Hindlimb muscle (tissue), 1 donor: ENCODE measurements around the gene BRIX1. TPM values are rescaled to one million over a fixed set of nuclear protein-coding genes. Genes with fewer than 3 reads are reported as not detected.

Source experiments
- DNase-seq: peaks from one replicate; pipeline ENCODE4 v3.0.0-alpha.2; 2013
- polyA plus RNA-seq: library from polyadenylated mRNA; unstranded; fragments of 120-200 nt; gene quantifications from one replicate; pipeline ENCODE4 v1.2.1, GENCODE V29; 2013; ENCODE audit not compliant: insufficient read length

BRIX1 gene
- polyA plus RNA-seq, result 24.8 TPM

DNA sequence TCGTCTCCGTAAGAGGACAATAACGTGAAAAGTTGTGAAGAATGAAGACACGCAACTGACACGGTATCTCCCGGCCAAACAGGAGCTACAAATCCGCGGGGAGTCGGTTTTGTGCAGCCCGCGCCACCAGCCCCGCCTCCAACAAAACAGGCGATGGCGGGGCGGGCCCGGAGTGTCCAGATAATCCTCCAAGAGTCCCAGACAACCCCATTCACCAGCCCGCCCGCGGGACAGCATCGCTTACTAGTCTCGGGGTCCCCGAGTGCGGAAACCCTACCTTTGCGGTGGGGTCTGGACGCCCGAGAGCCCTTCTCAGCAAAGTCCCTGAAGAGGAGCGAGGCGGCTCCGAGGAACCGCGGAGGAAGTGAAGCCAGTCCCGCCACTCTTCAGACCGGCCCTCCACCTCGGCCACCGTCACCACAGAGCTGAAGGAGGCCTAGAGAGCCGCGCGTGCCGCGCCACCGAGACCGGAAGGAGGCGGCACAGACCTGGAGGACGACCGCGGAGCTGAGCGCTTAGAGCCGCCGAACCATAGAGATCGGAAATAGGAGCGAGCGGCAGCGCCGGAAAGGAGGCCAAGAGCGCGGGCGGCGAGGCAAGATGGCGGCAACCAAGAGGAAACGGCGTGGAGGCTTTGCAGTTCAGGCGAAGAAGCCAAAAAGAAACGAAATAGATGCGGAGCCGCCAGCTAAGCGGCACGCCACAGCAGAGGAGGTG, at the start of gene BRIX1, which contains the start of gene RAD1:
TSS of gene BRIX1 (plus strand) at position 573 of the 717 bp plus-strand sequence. CDS start at position 601, 28 bp downstream.
TSS of gene RAD1 (minus strand) at position 366 of the 717 bp plus-strand sequence. CDS start 612 bp downstream, outside the sequence.
- peak; percentile 99 for DNase-seq

DNA sequence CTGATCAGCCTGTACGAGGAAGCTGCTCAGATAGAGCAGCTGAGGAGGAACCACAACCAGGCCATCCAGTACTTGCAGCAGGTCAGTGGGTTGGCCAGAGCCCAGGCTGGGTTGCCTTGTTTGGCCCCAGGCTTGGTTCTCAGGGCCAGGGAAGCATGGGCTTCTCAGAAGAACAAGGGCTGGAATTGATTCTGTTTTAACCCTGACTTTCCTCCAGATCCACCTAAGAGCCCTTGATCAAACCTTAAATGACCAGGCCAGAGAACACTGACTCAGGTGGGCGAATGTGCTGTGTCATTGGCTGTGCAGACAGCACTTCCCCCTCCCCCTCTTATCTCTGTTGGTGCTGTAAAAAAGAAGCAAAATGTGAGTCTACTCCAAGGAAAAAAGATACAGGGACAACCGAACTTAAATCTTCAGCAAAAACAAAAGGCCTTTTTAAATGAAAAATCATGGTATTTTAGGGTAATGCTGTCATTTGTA, 48.5 kb upstream of the BRIX1 start:
- DNase-seq, result no peak

DNA sequence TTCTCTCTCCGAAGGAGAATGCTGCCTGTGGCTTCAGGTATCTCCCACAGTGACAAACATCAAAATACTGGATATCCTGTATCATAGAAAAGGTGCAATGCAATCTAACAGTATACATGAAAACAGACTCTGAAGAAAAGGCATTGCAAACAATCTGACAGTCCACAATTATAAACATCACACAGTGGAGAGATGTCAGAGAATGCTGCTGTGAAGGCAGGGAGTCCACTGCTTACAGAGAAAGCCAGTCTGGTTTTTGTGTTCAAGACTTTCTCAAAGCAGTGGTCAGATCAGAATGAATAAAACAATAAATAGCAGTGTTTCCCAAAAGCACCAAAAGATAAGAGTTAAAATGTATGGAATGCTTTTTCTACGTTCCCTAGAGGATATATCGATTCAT, 47.9 kb upstream of the BRIX1 start:
- DNase-seq, result no peak

GRCh38 chr5:34868791-34869190, 46.7 kb upstream of the BRIX1 start:
- DNase-seq, result no peak

- DNase-seq, result no peak
Measured at GRCh38 chr5:34869256-34869655, 46.3 kb upstream of the BRIX1 start.

DNA sequence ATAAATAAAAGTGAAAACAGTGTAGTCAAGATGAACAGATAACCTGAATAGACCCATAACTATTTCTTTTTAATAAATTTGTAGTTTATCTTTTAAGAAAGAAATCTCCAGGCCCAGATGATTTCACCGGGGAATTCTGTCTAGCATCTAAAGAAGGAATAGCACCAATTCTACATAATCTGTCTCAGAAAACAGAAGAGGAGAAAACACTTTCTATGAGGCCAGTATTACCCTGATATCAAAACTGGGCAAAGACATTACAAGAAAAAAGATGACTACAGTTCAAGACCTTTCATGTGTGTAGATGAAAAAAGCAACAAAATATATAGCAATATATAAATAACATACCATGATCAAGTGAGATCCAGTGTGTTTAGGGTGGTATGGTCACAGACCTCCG, 45.1 kb upstream of the BRIX1 start:
- no peak for DNase-seq

DNA sequence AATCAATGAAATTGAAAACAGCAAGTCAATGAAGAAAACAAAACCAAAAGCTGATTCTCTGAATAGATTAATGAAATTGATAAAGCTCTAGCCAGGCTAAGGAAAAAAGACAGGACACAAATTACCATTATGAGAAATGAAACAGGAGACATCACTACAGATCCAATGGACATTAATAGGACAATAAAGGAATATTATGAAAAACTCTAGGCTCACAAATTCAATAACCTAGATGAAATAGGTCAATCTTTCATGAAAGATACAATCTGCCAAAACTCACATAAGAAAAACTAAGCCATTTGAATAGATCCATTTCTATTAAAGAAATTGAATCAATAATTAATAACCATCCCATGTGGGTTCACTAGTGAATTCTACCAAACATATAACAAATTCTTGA, 39.2 kb upstream of the BRIX1 start:
- DNase-seq, result no peak

GRCh38 chr5:34881246-34881645, 34.3 kb upstream of the BRIX1 start:
- DNase-seq, result no peak

- DNase-seq, result no peak
Measured at GRCh38 chr5:34886392-34887119, 29.0 kb upstream of the BRIX1 start.

GRCh38 chr5:34889394-34889793, 26.1 kb upstream of the BRIX1 start:
- no peak for DNase-seq

DNA sequence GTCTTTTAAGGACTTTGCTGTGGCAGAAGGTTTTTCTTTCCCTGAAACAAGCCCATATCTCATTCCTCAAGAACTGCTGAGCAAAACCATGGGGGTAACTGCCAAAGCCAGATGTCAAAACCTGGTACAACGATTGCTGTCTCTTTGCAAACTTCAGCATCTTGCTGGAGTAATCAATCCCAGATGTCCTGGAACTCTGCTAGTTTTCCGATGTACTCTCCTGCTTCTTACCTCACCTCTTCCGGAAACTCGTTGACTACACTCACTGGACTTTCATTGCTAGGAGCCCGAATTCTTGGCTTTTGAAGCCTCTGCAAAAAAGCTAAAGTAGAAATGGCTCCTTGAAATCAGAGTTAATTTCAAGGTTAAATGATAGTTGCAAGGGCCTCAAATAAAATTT, 23.5 kb upstream of the BRIX1 start:
- peak; percentile 93 for DNase-seq

DNA sequence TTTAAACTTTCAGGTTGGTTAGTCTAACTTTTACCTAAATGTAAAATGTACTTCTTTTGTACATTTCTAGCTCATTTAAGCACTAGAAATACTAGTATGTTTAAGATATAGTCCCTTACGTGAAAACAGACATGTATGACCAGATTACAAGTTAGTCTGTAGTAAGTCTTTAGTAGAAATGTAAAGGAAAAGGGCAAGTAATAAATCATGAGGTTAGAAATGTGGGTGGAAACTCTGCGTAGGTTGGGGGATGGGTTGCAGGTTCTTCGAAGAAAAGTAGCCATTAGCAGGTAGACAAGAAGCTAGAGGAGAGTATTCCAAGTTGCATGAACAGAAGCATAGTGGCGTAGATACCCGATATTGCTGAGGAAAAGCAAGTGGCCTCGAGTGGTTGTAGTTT, 23.1 kb upstream of the BRIX1 start:
- no peak for DNase-seq

- DNase-seq, result no peak
Measured at GRCh38 chr5:34894716-34895115, 20.8 kb upstream of the BRIX1 start.

GRCh38 chr5:34895641-34896419, 19.7 kb upstream of the BRIX1 start:
- DNase-seq, result no peak

DNA sequence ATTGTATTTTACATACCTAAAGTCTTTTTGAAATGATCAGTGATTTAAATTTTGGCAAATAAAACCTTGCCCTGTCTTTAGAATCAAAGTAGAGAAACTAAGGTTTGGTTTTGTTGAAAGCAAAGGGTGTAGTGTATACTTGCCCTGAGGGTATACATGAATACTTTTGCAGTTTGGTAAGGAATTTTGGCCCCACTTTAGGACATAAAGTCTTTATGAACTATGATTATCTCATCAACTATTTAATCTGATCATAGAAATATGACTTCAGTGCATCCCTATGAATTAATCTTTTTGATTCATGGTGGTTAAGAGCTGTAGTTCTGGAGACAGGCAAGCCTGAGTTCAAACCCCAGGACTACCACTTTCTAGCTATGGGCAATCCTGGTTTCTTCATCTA, 17.9 kb upstream of the BRIX1 start:
- no peak for DNase-seq

DNA sequence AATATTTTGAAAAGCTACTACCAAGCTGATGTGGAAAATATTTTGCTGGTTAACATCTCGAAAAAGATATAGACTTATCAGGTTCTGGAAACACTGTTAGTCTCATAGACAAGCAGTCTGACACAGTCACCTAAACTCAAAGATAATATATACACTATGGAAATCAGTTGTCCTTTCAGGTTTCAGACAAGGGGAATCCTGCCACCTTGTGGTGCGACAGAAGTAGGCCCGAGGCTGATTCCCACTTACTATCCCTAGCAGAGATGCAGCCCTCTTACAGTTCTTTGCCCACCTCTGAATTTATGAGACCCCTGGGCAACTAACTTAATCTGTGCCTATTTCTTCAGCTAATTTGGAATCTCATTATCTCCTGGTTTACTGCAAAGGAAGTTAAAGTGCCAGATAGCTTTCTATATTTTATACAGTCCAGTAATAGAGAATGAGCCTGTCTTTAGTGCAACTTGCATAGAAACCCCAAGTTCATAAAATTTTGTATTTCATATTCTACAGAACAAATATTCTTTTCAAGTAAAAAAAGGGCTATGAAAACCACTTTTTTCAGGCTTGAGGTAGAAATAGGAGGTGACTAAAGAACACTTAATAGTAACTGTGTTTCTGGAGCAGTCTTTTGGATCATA, 17.1 kb upstream of the BRIX1 start:
- DNase-seq, result peak; percentile 80

GRCh38 chr5:34899066-34899465, 16.4 kb upstream of the BRIX1 start:
- DNase-seq, result no peak

GRCh38 chr5:34900652-34901051, 14.9 kb upstream of the BRIX1 start:
- no peak for DNase-seq

DNA sequence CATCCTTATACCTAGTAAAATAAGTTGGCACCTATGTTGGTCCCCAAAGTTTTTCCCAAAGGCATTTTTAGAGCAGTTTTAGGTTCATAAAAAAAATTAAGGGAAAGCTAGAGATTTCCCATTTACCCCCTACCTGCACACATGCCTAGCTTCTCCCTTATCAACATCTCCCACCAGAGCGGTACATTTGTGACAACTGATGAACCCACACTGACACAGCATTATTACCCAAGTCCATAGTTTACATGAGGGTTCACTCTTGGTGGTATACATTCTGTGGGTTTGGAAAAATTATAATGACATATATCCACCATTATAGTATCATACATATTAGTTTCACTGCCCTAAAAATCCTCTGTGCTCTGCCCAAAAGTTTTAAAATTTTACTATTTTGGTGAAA, 12.3 kb upstream of the BRIX1 start:
- no peak for DNase-seq

- no peak for DNase-seq
Measured at GRCh38 chr5:34905564-34905963, 9.9 kb upstream of the BRIX1 start.

DNA sequence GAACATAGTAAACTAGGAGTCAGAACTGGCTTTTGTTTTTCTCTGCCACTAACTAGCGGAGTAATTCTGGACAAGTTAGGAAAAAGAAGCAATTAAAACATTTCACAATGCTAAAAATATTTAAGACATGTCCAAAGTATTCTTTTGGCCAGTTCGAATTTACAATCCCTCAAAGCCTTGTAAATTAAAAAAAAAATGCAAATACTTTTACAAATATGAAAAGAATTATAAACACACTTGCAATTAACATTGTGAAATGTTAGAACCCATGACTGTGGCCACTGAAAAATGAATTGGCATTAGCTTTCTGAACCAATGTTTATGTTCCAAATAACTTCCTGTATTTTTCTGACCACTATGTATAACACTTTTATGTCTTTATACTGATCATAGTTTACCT, 2.4 kb upstream of the BRIX1 start:
- no peak for DNase-seq

- DNase-seq, result no peak
Measured at GRCh38 chr5:34914671-34915138, 806 bp upstream of the BRIX1 start.

DNA sequence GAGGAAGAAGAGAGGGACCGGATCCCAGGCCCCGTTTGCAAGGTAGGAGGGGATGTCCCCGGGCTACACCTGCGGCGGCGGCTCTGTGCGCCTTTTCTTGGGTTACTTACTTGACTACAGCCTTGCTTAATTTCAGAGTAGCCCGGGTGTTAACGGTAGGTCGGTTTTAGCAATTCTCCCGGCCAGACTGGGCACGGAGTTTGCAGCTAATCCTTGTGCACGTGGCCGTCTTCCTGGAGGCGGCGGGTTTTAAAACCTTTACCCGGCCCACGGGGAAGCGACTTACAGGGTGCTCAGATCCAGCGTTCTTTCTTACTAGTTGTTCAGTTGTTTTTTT, 313 bp downstream of the BRIX1 start:
- DNase-seq, result no peak
